ENCODE data around the gene CRACDL.

CRACDL gene

GRCh38 chr2:98912957-98913915 lies 22.8 kb downstream of the CRACDL start:
- no peak overlapping the region for H3K4me3 ChIP-seq (ENCODE audit: low read length)
- no peaks in the 10 kb centered on the region for H3K36me3 ChIP-seq (ENCODE audit: control insufficient read depth, insufficient read depth, low read length)
- DNase-seq (ENCODE audit: low read depth, low spot score): no peak
- H3K9me3 ChIP-seq (ENCODE audit: control insufficient read depth, insufficient read depth, low read length): no peaks in the 10 kb centered on the region
- 0 out of 2 replicates have a peak, but pooled peaks cover 1% of the 10 kb centered on the region for H3K27me3 ChIP-seq (ENCODE audit: control insufficient read depth, insufficient read depth, low read length)
- peaks cover 5% of the 10 kb centered on the region for H3K4me1 ChIP-seq (ENCODE audit: control insufficient read depth, insufficient read depth, low read length)
- H3K27ac ChIP-seq (ENCODE audit: low read length): no peak overlapping the region
- no CpG with 5 or more reads among the region's 11 CpGs for WGBS (ENCODE audit: insufficient coverage, insufficient read length)

- no peak overlapping the region for H3K27ac ChIP-seq (ENCODE audit: low read length)
These were observed 23.7 kb downstream of the CRACDL start for GRCh38 chr2:98912221-98912851.

GRCh38 chr2:98911376-98912154 lies 24.5 kb downstream of the CRACDL start:
- no peaks in the 10 kb centered on the region for H3K36me3 ChIP-seq (ENCODE audit: control insufficient read depth, insufficient read depth, low read length)
- H3K9me3 ChIP-seq (ENCODE audit: control insufficient read depth, insufficient read depth, low read length): no peaks in the 10 kb centered on the region
- WGBS (ENCODE audit: insufficient coverage, insufficient read length): no CpG with 5 or more reads among the region's 17 CpGs
- 0 out of 2 replicates have a peak, but pooled peaks cover 1% of the 10 kb centered on the region for H3K27me3 ChIP-seq (ENCODE audit: control insufficient read depth, insufficient read depth, low read length)
- no peak overlapping the region for H3K27ac ChIP-seq (ENCODE audit: low read length)
- no peak overlapping the region for H3K4me3 ChIP-seq (ENCODE audit: low read length)
- peaks cover 5% of the 10 kb centered on the region for H3K4me1 ChIP-seq (ENCODE audit: control insufficient read depth, insufficient read depth, low read length)
- DNase-seq (ENCODE audit: low read depth, low spot score): no peak

More at GRCh38 chr2:98912221-98912851, 23.7 kb downstream of the CRACDL start:
- H3K4me1 ChIP-seq (ENCODE audit: control insufficient read depth, insufficient read depth, low read length): peaks cover 5% of the 10 kb centered on the region
- 0 out of 2 replicates have a peak, but pooled peaks cover 1% of the 10 kb centered on the region for H3K27me3 ChIP-seq (ENCODE audit: control insufficient read depth, insufficient read depth, low read length)
- DNase-seq (ENCODE audit: low read depth, low spot score): no peak
- no peaks in the 10 kb centered on the region for H3K9me3 ChIP-seq (ENCODE audit: control insufficient read depth, insufficient read depth, low read length)
- no peaks in the 10 kb centered on the region for H3K36me3 ChIP-seq (ENCODE audit: control insufficient read depth, insufficient read depth, low read length)
- no CpG with 5 or more reads among the region's 18 CpGs for WGBS (ENCODE audit: insufficient coverage, insufficient read length)
- H3K4me3 ChIP-seq (ENCODE audit: low read length): no peak overlapping the region

GRCh38 chr2:98911126-98911375 lies 25.0 kb downstream of the CRACDL start:
- Histone ChIP-seq H3K9me3 (ENCODE audit: control insufficient read depth, insufficient read depth, low read length) (no peaks in the 10 kb centered on the region), H3K36me3 (ENCODE audit: control insufficient read depth, insufficient read depth, low read length) (no peaks in the 10 kb centered on the region), H3K27me3 (ENCODE audit: control insufficient read depth, insufficient read depth, low read length) (0 out of 2 replicates have a peak, but pooled peaks cover 1% of the 10 kb centered on the region), H3K27ac (ENCODE audit: low read length) (no peak overlapping the region), H3K4me3 (ENCODE audit: low read length) (no peak overlapping the region), H3K4me1 (ENCODE audit: control insufficient read depth, insufficient read depth, low read length) (peaks cover 5% of the 10 kb centered on the region)
- no peak for DNase-seq (ENCODE audit: low read depth, low spot score)
- WGBS (ENCODE audit: insufficient coverage, insufficient read length): no CpG with 5 or more reads among the region's 7 CpGs

- no peak overlapping the region for H3K27ac ChIP-seq (ENCODE audit: low read length)
- H3K4me1 ChIP-seq (ENCODE audit: control insufficient read depth, insufficient read depth, low read length): peaks cover 5% of the 10 kb centered on the region
These were observed 25.5 kb downstream of the CRACDL start for GRCh38 chr2:98910349-98911125.

GRCh38 chr2:98909317-98910211 lies 26.5 kb downstream of the CRACDL start:
- no CpG with 5 or more reads among the region's 19 CpGs for WGBS (ENCODE audit: insufficient coverage, insufficient read length)
- H3K36me3 ChIP-seq (ENCODE audit: control insufficient read depth, insufficient read depth, low read length): no peaks in the 10 kb centered on the region

More at GRCh38 chr2:98910349-98911125, 25.5 kb downstream of the CRACDL start:
- DNase-seq (ENCODE audit: low read depth, low spot score): no peak
- Histone ChIP-seq H3K36me3 (ENCODE audit: control insufficient read depth, insufficient read depth, low read length) (no peaks in the 10 kb centered on the region), H3K4me3 (ENCODE audit: low read length) (no peak overlapping the region), H3K9me3 (ENCODE audit: control insufficient read depth, insufficient read depth, low read length) (no peaks in the 10 kb centered on the region), H3K27me3 (ENCODE audit: control insufficient read depth, insufficient read depth, low read length) (0 out of 2 replicates have a peak, but pooled peaks cover 1% of the 10 kb centered on the region)
- WGBS (ENCODE audit: insufficient coverage, insufficient read length): no CpG with 5 or more reads among the region's 10 CpGs

GRCh38 chr2:98908931-98909316 lies 27.1 kb downstream of the CRACDL start:
- no peak for DNase-seq (ENCODE audit: low read depth, low spot score)
- no CpG with 5 or more reads among the region's 4 CpGs for WGBS (ENCODE audit: insufficient coverage, insufficient read length)
- H3K4me1 ChIP-seq (ENCODE audit: control insufficient read depth, insufficient read depth, low read length): peaks cover 5% of the 10 kb centered on the region
- no peak overlapping the region for H3K4me3 ChIP-seq (ENCODE audit: low read length)
- no peaks in the 10 kb centered on the region for H3K36me3 ChIP-seq (ENCODE audit: control insufficient read depth, insufficient read depth, low read length)
- 0 out of 2 replicates have a peak, but pooled peaks cover 1% of the 10 kb centered on the region for H3K27me3 ChIP-seq (ENCODE audit: control insufficient read depth, insufficient read depth, low read length)
- no peak overlapping the region for H3K27ac ChIP-seq (ENCODE audit: low read length)
- H3K9me3 ChIP-seq (ENCODE audit: control insufficient read depth, insufficient read depth, low read length): no peaks in the 10 kb centered on the region

More at GRCh38 chr2:98909317-98910211, 26.5 kb downstream of the CRACDL start:
- peaks cover 5% of the 10 kb centered on the region for H3K4me1 ChIP-seq (ENCODE audit: control insufficient read depth, insufficient read depth, low read length)
- H3K27me3 ChIP-seq (ENCODE audit: control insufficient read depth, insufficient read depth, low read length): 0 out of 2 replicates have a peak, but pooled peaks cover 1% of the 10 kb centered on the region
- peak; percentile 29 for DNase-seq (ENCODE audit: low read depth, low spot score)
- no peaks in the 10 kb centered on the region for H3K9me3 ChIP-seq (ENCODE audit: control insufficient read depth, insufficient read depth, low read length)
- no peak overlapping the region for H3K27ac ChIP-seq (ENCODE audit: low read length)
- H3K4me3 ChIP-seq (ENCODE audit: low read length): no peak overlapping the region

- Histone ChIP-seq H3K27me3 (ENCODE audit: control insufficient read depth, insufficient read depth, low read length) (0 out of 2 replicates have a peak, but pooled peaks cover 1% of the 10 kb centered on the region), H3K36me3 (ENCODE audit: control insufficient read depth, insufficient read depth, low read length) (no peaks in the 10 kb centered on the region), H3K9me3 (ENCODE audit: control insufficient read depth, insufficient read depth, low read length) (no peaks in the 10 kb centered on the region), H3K27ac (ENCODE audit: low read length) (no peak overlapping the region), H3K4me1 (ENCODE audit: control insufficient read depth, insufficient read depth, low read length) (peaks cover 5% of the 10 kb centered on the region), H3K4me3 (ENCODE audit: low read length) (no peak overlapping the region)
- no peak for DNase-seq (ENCODE audit: low read depth, low spot score)
- no CpG with 5 or more reads among the region's 11 CpGs for WGBS (ENCODE audit: insufficient coverage, insufficient read length)
These were observed 27.8 kb downstream of the CRACDL start for GRCh38 chr2:98907966-98908905.

Data from iPS DF 6.9 (cell line).